Keratinocyte (primary cell): ENCODE results near the gene FAM3B.

Experiments
- EZH2 ChIP-seq: IDR thresholded peaks from one replicate; pipeline ENCODE4 v1.6.1; 2012; ENCODE audit warnings: inconsistent platforms, mild to moderate bottlenecking, low read length, moderate library complexity
- TF ChIP-seq, protein P1 (sequence below), 3 experiments: IDR thresholded peaks in 1 of 3; conservative IDR thresholded peaks in 1 of 3; optimal IDR thresholded peaks in 1 of 3; 2 replicates in 2 of 3; 3 replicates in 1 of 3; pipeline versions ENCODE3 to v1.5.1; 2011; ENCODE audit warnings: low read length in 3 of 3, mild to moderate bottlenecking in 3 of 3, moderate library complexity in 2 of 3, control low read depth in 1 of 3, inconsistent platforms in 1 of 3; ENCODE audit not compliant: insufficient read depth in 2 of 3; ENCODE audit errors: extremely low read depth in 1 of 3

GRCh38 chr21:41315726-41316125, 875 bp upstream of the FAM3B start:
- TF ChIP-seq, protein P1, sequence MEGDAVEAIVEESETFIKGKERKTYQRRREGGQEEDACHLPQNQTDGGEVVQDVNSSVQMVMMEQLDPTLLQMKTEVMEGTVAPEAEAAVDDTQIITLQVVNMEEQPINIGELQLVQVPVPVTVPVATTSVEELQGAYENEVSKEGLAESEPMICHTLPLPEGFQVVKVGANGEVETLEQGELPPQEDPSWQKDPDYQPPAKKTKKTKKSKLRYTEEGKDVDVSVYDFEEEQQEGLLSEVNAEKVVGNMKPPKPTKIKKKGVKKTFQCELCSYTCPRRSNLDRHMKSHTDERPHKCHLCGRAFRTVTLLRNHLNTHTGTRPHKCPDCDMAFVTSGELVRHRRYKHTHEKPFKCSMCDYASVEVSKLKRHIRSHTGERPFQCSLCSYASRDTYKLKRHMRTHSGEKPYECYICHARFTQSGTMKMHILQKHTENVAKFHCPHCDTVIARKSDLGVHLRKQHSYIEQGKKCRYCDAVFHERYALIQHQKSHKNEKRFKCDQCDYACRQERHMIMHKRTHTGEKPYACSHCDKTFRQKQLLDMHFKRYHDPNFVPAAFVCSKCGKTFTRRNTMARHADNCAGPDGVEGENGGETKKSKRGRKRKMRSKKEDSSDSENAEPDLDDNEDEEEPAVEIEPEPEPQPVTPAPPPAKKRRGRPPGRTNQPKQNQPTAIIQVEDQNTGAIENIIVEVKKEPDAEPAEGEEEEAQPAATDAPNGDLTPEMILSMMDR (optimal IDR thresholded peaks at IDR 0.05 in 1 of 3, IDR thresholded peaks at IDR 0.05 in 1 of 3, conservative IDR thresholded peaks at IDR 0.05 in 1 of 3; ENCODE audit: extremely low read depth in 1 of 3, insufficient read depth in 2 of 3, low read length in 3 of 3) = no peak
- no peak for TF ChIP-seq EZH2
